Measurements from ENCODE around the gene CRTC1. TPM values are rescaled to one million over a fixed set of nuclear protein-coding genes. Genes with fewer than 3 reads are reported as not detected.

CRTC1 gene
- total RNA-seq, 1 experiment from 2014 or later: 18.1 TPM

- CTCF ChIA-PET: interaction anchor here (0.5 kb wide), 1 partner anchor 28 kb away, joined by 5 read pairs; no protein-coding TSS in a partner anchor
- DNase-seq (ENCODE audit: low spot score): no peak
- BruUV-seq (replicated peaks): no TSS peak
Measured at GRCh38 chr19:18762125-18763023, 78.9 kb downstream of the CRTC1 start.

GRCh38 chr19:18763674-18764590 lies 80.5 kb downstream of the CRTC1 start:
- no peak for DNase-seq (ENCODE audit: low spot score)
- H3K4me1 ChIP-seq (ENCODE audit: insufficient read depth, low read length, poor library complexity, severe bottlenecking): no peaks in the 10 kb centered on the region
- no TSS peak for BruUV-seq (replicated peaks)
- CTCF ChIA-PET: no interaction called here
- H3K36me3 ChIP-seq (ENCODE audit: insufficient read depth, low read length, poor library complexity, severe bottlenecking): no peaks in the 10 kb centered on the region
- intact Hi-C loops (cut with micrococcal nuclease; ENCODE audit: unreplicated experiment): no loop called here
- H3K27ac ChIP-seq (ENCODE audit: low read depth, low read length, poor library complexity, severe bottlenecking): no peak overlapping the region
- H3K27me3 ChIP-seq (replicated peaks; ENCODE audit: insufficient read depth, low read depth, low read length, poor library complexity): no peaks in the 10 kb centered on the region
- POLR2A ChIA-PET (ENCODE audit: low non-redundant PET): no interaction called here
- TF ChIP-seq CTCF (conservative IDR thresholded peaks at IDR 0.05; ENCODE audit: low read depth, low read length) (no peak), EZH2 (IDR thresholded peaks at IDR 0.05; ENCODE audit: borderline replicate concordance, low read depth, low read length, poor library complexity, severe bottlenecking) (no peak)
- H3K4me3 ChIP-seq (ENCODE audit: low read depth, low read length, poor library complexity, severe bottlenecking): no peak overlapping the region
- H3K9me3 ChIP-seq (ENCODE audit: low read depth, low read length, poor library complexity, severe bottlenecking): no peaks in the 10 kb centered on the region

More at GRCh38 chr19:18762125-18763023, 78.9 kb downstream of the CRTC1 start:
- TF ChIP-seq EZH2 (IDR thresholded peaks at IDR 0.05; ENCODE audit: borderline replicate concordance, low read depth, low read length, poor library complexity, severe bottlenecking): no peak
- TF ChIP-seq CTCF (conservative IDR thresholded peaks at IDR 0.05; ENCODE audit: low read depth, low read length): no peak
- Histone ChIP-seq H3K4me1 (ENCODE audit: insufficient read depth, low read length, poor library complexity, severe bottlenecking) (no peaks in the 10 kb centered on the region), H3K27ac (ENCODE audit: low read depth, low read length, poor library complexity, severe bottlenecking) (no peak overlapping the region), H3K36me3 (ENCODE audit: insufficient read depth, low read length, poor library complexity, severe bottlenecking) (no peaks in the 10 kb centered on the region), H3K27me3 (replicated peaks; ENCODE audit: insufficient read depth, low read depth, low read length, poor library complexity) (no peaks in the 10 kb centered on the region), H3K9me3 (ENCODE audit: low read depth, low read length, poor library complexity, severe bottlenecking) (no peaks in the 10 kb centered on the region), H3K4me3 (ENCODE audit: low read depth, low read length, poor library complexity, severe bottlenecking) (no peak overlapping the region)
- POLR2A ChIA-PET (ENCODE audit: low non-redundant PET): no interaction called here
- intact Hi-C loops (cut with micrococcal nuclease; ENCODE audit: unreplicated experiment): no loop called here

DNA sequence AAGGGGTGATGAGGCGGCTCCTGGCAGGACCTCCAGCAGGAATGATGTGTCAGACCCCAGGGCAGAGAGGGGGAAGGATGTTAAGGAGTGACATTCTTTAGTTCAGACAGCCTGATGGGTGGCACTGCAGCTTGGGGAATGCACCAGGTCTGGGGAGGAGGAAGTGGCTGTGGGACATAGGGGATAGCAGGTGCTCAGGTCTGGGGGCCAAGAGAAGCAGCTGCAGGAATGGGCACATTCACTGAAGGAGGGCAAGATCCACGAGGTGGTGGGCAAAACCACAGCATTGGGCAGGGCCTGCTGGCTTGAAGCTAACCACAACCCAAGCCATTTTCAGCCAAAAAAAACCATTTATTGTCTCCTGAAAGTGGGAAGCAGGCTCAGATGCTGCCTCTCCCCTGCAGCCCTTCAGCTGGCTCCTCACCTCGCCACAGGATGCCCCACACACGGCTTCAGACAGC lies 81.1 kb downstream of the CRTC1 start:
- Histone ChIP-seq H3K4me3 (ENCODE audit: low read depth, low read length, poor library complexity, severe bottlenecking) (no peak overlapping the region), H3K27ac (ENCODE audit: low read depth, low read length, poor library complexity, severe bottlenecking) (no peak overlapping the region), H3K9me3 (ENCODE audit: low read depth, low read length, poor library complexity, severe bottlenecking) (no peaks in the 10 kb centered on the region), H3K4me1 (ENCODE audit: insufficient read depth, low read length, poor library complexity, severe bottlenecking) (no peaks in the 10 kb centered on the region), H3K27me3 (replicated peaks; ENCODE audit: insufficient read depth, low read depth, low read length, poor library complexity) (no peaks in the 10 kb centered on the region), H3K36me3 (ENCODE audit: insufficient read depth, low read length, poor library complexity, severe bottlenecking) (no peaks in the 10 kb centered on the region)
- POLR2A ChIA-PET (ENCODE audit: low non-redundant PET): no interaction called here
- intact Hi-C loops (cut with micrococcal nuclease; ENCODE audit: unreplicated experiment): no loop called here
- TF ChIP-seq CTCF (conservative IDR thresholded peaks at IDR 0.05; ENCODE audit: low read depth, low read length) (no peak), EZH2 (IDR thresholded peaks at IDR 0.05; ENCODE audit: borderline replicate concordance, low read depth, low read length, poor library complexity, severe bottlenecking) (no peak)
- DNase-seq (ENCODE audit: low spot score): no peak
- BruUV-seq (replicated peaks): no TSS peak
- CTCF ChIA-PET: no interaction called here
